A673 (cell line): ENCODE measurements around the gene HNRNPUL1.

Source experiments
- EZH2 ChIP-seq: fragments of 200-600 bp; sonication (generic); IDR thresholded peaks from 2 replicates; pipeline ENCODE4 v1.6.1; 2017; ENCODE audit warnings: borderline replicate concordance, low read depth, mild to moderate bottlenecking, mixed read lengths, antibody characterized with exemption, low read length; ENCODE audit not compliant: poor library complexity, severe bottlenecking
- TF ChIP-seq, protein P1 (sequence below): fragments of 300-800, 200-600 bp; sonication (generic); conservative IDR thresholded peaks from 2 replicates; pipeline ENCODE4 v1.5.1; 2017; ENCODE audit warnings: low read depth, mild to moderate bottlenecking, antibody characterized with exemption, low read length, moderate library complexity, mixed read lengths

DNA sequence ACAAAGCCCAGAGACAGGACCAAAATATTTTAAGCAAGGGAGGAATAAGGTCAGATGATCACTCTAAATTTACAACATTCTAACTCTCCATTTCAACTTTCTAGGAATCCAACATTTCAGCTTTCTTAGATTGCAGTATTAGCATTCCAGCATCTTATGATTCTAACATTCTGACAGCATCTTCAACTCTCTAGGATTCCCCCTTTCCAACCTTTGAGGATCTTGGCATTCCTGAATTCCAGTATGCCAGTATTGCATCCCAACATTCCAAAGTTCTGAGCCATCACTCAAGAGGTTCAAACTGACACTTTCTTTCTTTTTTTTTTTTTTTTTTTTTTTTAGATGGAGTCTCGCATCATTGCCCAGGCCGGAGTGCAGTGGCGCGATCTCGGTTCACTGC, 75.8 kb downstream of the HNRNPUL1 start:
- TF ChIP-seq, protein P1, sequence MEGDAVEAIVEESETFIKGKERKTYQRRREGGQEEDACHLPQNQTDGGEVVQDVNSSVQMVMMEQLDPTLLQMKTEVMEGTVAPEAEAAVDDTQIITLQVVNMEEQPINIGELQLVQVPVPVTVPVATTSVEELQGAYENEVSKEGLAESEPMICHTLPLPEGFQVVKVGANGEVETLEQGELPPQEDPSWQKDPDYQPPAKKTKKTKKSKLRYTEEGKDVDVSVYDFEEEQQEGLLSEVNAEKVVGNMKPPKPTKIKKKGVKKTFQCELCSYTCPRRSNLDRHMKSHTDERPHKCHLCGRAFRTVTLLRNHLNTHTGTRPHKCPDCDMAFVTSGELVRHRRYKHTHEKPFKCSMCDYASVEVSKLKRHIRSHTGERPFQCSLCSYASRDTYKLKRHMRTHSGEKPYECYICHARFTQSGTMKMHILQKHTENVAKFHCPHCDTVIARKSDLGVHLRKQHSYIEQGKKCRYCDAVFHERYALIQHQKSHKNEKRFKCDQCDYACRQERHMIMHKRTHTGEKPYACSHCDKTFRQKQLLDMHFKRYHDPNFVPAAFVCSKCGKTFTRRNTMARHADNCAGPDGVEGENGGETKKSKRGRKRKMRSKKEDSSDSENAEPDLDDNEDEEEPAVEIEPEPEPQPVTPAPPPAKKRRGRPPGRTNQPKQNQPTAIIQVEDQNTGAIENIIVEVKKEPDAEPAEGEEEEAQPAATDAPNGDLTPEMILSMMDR: no peak
- TF ChIP-seq EZH2: no peak
